Measurements from ENCODE around the gene ALDH8A1. TPM values are rescaled to one million over a fixed set of nuclear protein-coding genes. Genes with fewer than 3 reads are reported as not detected.

The ALDH8A1 gene
- total and polyA plus RNA-seq, 12 donors, result 0.09 to 1.7 (median 0.24) TPM; not detected in 5

DNA sequence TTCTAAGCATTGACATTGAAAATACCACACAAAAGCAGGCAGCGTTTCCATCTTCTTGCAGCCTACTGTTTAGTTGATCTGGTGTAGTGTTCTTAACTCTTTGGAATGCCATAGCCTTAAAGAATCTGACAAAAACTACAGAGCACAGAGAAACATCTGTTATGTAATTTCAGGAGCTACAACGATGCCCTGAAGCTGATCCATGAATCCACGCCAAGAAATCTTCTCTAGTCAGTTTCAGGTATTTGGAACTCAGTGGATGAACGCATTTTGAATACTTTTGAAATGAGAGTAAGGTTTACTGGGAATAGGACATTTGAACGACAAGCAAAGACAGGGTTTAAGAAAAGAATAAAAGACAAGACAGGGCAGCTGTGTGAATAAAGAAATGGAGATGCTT is 17.8 kb downstream of the ALDH8A1 start:
- TF ChIP-seq, protein P1, sequence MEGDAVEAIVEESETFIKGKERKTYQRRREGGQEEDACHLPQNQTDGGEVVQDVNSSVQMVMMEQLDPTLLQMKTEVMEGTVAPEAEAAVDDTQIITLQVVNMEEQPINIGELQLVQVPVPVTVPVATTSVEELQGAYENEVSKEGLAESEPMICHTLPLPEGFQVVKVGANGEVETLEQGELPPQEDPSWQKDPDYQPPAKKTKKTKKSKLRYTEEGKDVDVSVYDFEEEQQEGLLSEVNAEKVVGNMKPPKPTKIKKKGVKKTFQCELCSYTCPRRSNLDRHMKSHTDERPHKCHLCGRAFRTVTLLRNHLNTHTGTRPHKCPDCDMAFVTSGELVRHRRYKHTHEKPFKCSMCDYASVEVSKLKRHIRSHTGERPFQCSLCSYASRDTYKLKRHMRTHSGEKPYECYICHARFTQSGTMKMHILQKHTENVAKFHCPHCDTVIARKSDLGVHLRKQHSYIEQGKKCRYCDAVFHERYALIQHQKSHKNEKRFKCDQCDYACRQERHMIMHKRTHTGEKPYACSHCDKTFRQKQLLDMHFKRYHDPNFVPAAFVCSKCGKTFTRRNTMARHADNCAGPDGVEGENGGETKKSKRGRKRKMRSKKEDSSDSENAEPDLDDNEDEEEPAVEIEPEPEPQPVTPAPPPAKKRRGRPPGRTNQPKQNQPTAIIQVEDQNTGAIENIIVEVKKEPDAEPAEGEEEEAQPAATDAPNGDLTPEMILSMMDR (IDR thresholded peaks at IDR 0.05), result no peak
- Histone ChIP-seq H3K36me3 (no peaks in the 10 kb centered on the region), H3K4me3 (no peak overlapping the region), H3K4me1 (peaks cover 0 to 5% (median 0%) of the 10 kb centered on the region in 9 donors), H3K27ac (no peak overlapping the region), H3K9me3 (no peaks in the 10 kb centered on the region), H3K27me3 (no peaks in the 10 kb centered on the region)
- WGBS, 2 donors, result 73 to 82% methylated on average over 5 of the region's 5 CpGs
- no peak for DNase-seq
- ATAC-seq, result no peak
- intact Hi-C loops (cut with DNase I), result loop anchor here in 3 of 10 donors (10.0 kb wide), 4 partner anchors 107 to 807 kb away; no protein-coding TSS in a partner anchor

DNA sequence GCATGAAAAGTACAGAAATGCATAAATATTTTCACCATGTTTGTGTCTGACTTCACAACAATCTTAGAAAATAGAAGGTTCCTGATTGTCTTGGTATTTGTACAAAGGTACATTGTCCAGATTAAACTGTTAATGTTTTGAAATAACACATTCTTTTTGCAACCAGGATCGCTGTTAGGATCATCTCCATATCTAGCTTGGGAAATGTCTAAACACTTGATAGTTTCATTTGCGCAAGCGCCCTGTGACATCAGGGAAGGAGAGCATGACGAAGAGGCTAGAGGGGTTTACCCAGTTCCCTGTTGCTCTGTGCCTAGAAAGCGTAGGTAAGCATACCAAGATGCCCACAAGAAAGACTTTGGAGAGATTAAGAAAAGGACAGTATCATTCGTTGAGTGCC is 19.4 kb downstream of the ALDH8A1 start:
- 96 to 97% methylated on average over 6 of the region's 6 CpGs for WGBS, 2 donors
- intact Hi-C loops (cut with DNase I), result loop anchor here in 3 of 10 donors (10.0 kb wide), 4 partner anchors 106 to 806 kb away; no protein-coding TSS in a partner anchor
- no peaks in the 10 kb centered on the region for H3K9me3 ChIP-seq
- TF ChIP-seq, protein P1 (IDR thresholded peaks at IDR 0.05), result no peak
- H3K4me3 ChIP-seq, result no peak overlapping the region
- H3K27me3 ChIP-seq, result no peaks in the 10 kb centered on the region
- no peak for ATAC-seq
- no peak for DNase-seq
- H3K27ac ChIP-seq, result no peak overlapping the region
- peaks cover 0 to 5% (median 0%) of the 10 kb centered on the region in 9 donors for H3K4me1 ChIP-seq
- H3K36me3 ChIP-seq, result no peaks in the 10 kb centered on the region

DNA sequence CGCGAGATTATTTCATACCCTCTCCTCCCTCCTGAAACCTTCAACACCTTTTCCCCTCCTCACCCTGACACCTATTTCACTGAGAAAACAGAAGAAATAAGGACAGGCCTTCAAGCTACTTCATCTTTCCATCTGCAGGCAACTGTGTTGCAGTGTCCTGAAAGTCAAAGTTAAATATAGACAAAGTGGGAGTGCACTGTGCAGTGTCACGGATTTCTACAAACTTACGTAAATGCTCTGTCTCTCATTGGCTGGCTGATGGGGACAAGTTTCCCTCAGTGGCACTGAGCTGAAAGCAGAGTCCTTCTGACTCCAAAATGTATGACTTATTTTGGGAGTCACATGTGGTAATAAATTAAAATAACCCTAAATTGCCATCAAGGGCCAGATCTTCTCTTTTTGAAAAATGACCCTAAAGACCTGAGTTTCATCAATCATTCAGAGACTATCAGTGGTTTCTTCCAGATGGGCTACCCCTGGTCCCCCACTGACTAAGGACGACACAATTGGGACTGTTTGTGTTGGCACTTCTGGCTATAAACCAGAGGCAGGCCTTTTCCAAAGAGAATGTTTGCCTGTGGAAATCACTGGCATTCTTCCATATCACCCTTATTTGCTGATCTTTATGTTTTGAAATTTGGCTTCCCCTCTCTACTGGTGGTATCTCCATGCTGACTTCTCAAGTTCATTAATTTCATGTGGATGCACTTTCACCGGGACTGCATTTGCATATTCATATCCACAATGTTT is 21.6 kb downstream of the ALDH8A1 start:
- no peak overlapping the region for H3K4me3 ChIP-seq
- intact Hi-C loops (cut with DNase I), result no loop called here
- H3K4me1 ChIP-seq, result peaks cover 0 to 5% (median 0%) of the 10 kb centered on the region in 9 donors
- H3K36me3 ChIP-seq, result no peaks in the 10 kb centered on the region
- no peaks in the 10 kb centered on the region for H3K27me3 ChIP-seq
- ATAC-seq (peak in 7 of 8 donors; percentile 56 to 90 (median 78)), DNase-seq (no peak)
- TF ChIP-seq, protein P1 (IDR thresholded peaks at IDR 0.05), result no peak
- H3K9me3 ChIP-seq, result no peaks in the 10 kb centered on the region
- H3K27ac ChIP-seq, result no peak overlapping the region
- WGBS, 2 donors, result 63 to 70% methylated on average over 6 of the region's 6 CpGs

DNA sequence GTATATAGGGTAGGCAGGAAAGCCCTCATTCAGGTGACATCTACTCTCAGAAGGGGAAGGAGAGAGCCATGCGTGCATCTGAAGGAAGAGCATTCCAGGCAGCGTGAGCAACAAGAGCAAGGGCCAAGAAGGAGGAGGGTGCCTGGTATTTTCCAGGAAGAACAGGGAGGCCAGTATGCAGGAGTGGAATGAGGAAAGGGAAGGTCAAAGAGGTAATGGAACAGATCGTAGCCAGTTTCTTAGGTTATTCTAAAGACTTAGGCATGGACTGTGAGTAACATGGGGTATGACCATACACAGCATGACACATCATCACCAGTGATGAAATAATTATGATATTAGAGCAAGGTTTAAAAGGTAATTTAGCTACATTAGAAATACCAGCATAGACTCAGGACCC is 24.1 kb downstream of the ALDH8A1 start:
- WGBS, 2 donors, result 69 to 84% methylated on average over 3 of the region's 3 CpGs
- no peak overlapping the region for H3K4me3 ChIP-seq
- DNase-seq, result no peak
- intact Hi-C loops (cut with DNase I), result no loop called here
- TF ChIP-seq, protein P1 (IDR thresholded peaks at IDR 0.05), result no peak
- no peak overlapping the region for H3K27ac ChIP-seq
- no peaks in the 10 kb centered on the region for H3K36me3 ChIP-seq
- no peaks in the 10 kb centered on the region for H3K9me3 ChIP-seq
- no peaks in the 10 kb centered on the region for H3K27me3 ChIP-seq
- H3K4me1 ChIP-seq, result peaks cover 0 to 5% (median 0%) of the 10 kb centered on the region in 9 donors
- ATAC-seq, result no peak

Data from heart right ventricle (tissue), 16 donors.